Measurements from ENCODE around the gene TEX52.

TEX52 gene

GRCh38 chr12:2812290-2813213 lies 44.3 kb downstream of the TEX52 start, which contains the start of gene ITFG2:
Gene ITFG2, plus strand, starts transcription at chr12:2812668. Its CDS starts 93 bp downstream, at chr12:2812761.
- H3K9me3 ChIP-seq (ENCODE audit: control insufficient read depth, insufficient read depth, low read length), result no peaks in the 10 kb centered on the region
- peaks cover 8% of the 10 kb centered on the region for H3K4me1 ChIP-seq (ENCODE audit: control insufficient read depth, insufficient read depth, low read length)
- H3K27me3 ChIP-seq (ENCODE audit: control insufficient read depth, insufficient read depth, low read length), result no peaks in the 10 kb centered on the region
- peaks cover 8% of the 10 kb centered on the region for H3K36me3 ChIP-seq (ENCODE audit: control insufficient read depth, insufficient read depth, low read length)
- H3K27ac ChIP-seq (ENCODE audit: low read depth, low read length), result peak within 1 kb of the TSS; percentile 93
- peak within 1 kb of the TSS; percentile 96 for H3K9ac ChIP-seq (ENCODE audit: low read depth, low read length)
- H3K4me3 ChIP-seq (ENCODE audit: low read depth, low read length), result peak within 1 kb of the TSS; percentile 76

- H3K36me3 ChIP-seq (ENCODE audit: control insufficient read depth, insufficient read depth, low read length), result peaks cover under 1% of the 10 kb centered on the region; the same call in 1 of the 2 replicates
- H3K4me3 ChIP-seq (ENCODE audit: low read depth, low read length), result peak overlapping the region; percentile 44
- no peak overlapping the region for H3K9ac ChIP-seq (ENCODE audit: low read depth, low read length)
- H3K9me3 ChIP-seq (ENCODE audit: control insufficient read depth, insufficient read depth, low read length), result no peaks in the 10 kb centered on the region
- peak overlapping the region; percentile 31 for H3K27ac ChIP-seq (ENCODE audit: low read depth, low read length)
- peaks cover 8% of the 10 kb centered on the region for H3K4me1 ChIP-seq (ENCODE audit: control insufficient read depth, insufficient read depth, low read length)
- H3K27me3 ChIP-seq (ENCODE audit: control insufficient read depth, insufficient read depth, low read length), result no peaks in the 10 kb centered on the region
Measured at GRCh38 chr12:2811801-2812200, 45.0 kb downstream of the TEX52 start.

GRCh38 chr12:2806700-2807099 lies 50.1 kb downstream of the TEX52 start:
- Histone ChIP-seq H3K9ac (ENCODE audit: low read depth, low read length) (no peak overlapping the region), H3K4me1 (ENCODE audit: control insufficient read depth, insufficient read depth, low read length) (peaks cover 3% of the 10 kb centered on the region), H3K36me3 (ENCODE audit: control insufficient read depth, insufficient read depth, low read length) (peaks cover 48% of the 10 kb centered on the region), H3K27me3 (ENCODE audit: control insufficient read depth, insufficient read depth, low read length) (no peaks in the 10 kb centered on the region), H3K9me3 (ENCODE audit: control insufficient read depth, insufficient read depth, low read length) (no peaks in the 10 kb centered on the region), H3K27ac (ENCODE audit: low read depth, low read length) (no peak overlapping the region), H3K4me3 (ENCODE audit: low read depth, low read length) (no peak overlapping the region)

- no peak overlapping the region for H3K27ac ChIP-seq (ENCODE audit: low read depth, low read length)
- H3K4me3 ChIP-seq (ENCODE audit: low read depth, low read length), result no peak overlapping the region
- peaks cover 64% of the 10 kb centered on the region for H3K36me3 ChIP-seq (ENCODE audit: control insufficient read depth, insufficient read depth, low read length)
- H3K27me3 ChIP-seq (ENCODE audit: control insufficient read depth, insufficient read depth, low read length), result no peaks in the 10 kb centered on the region
- no peaks in the 10 kb centered on the region for H3K9me3 ChIP-seq (ENCODE audit: control insufficient read depth, insufficient read depth, low read length)
- no peak overlapping the region for H3K9ac ChIP-seq (ENCODE audit: low read depth, low read length)
- no peaks in the 10 kb centered on the region for H3K4me1 ChIP-seq (ENCODE audit: control insufficient read depth, insufficient read depth, low read length)
Measured at GRCh38 chr12:2805143-2805520, 51.7 kb downstream of the TEX52 start.

GRCh38 chr12:2804393-2805142 lies 52.3 kb downstream of the TEX52 start:
- no peaks in the 10 kb centered on the region for H3K27me3 ChIP-seq (ENCODE audit: control insufficient read depth, insufficient read depth, low read length)
- no peaks in the 10 kb centered on the region for H3K4me1 ChIP-seq (ENCODE audit: control insufficient read depth, insufficient read depth, low read length)
- H3K4me3 ChIP-seq (ENCODE audit: low read depth, low read length), result no peak overlapping the region
- H3K27ac ChIP-seq (ENCODE audit: low read depth, low read length), result no peak overlapping the region
- H3K36me3 ChIP-seq (ENCODE audit: control insufficient read depth, insufficient read depth, low read length), result peaks cover 69% of the 10 kb centered on the region
- H3K9me3 ChIP-seq (ENCODE audit: control insufficient read depth, insufficient read depth, low read length), result no peaks in the 10 kb centered on the region
- H3K9ac ChIP-seq (ENCODE audit: low read depth, low read length), result no peak overlapping the region

GRCh38 chr12:2803635-2804392 lies 53.0 kb downstream of the TEX52 start:
- Histone ChIP-seq H3K4me3 (ENCODE audit: low read depth, low read length) (no peak overlapping the region), H3K9me3 (ENCODE audit: control insufficient read depth, insufficient read depth, low read length) (no peaks in the 10 kb centered on the region), H3K27me3 (ENCODE audit: control insufficient read depth, insufficient read depth, low read length) (no peaks in the 10 kb centered on the region), H3K4me1 (ENCODE audit: control insufficient read depth, insufficient read depth, low read length) (no peaks in the 10 kb centered on the region), H3K36me3 (ENCODE audit: control insufficient read depth, insufficient read depth, low read length) (peaks cover 77% of the 10 kb centered on the region), H3K9ac (ENCODE audit: low read depth, low read length) (no peak overlapping the region), H3K27ac (ENCODE audit: low read depth, low read length) (no peak overlapping the region)

GRCh38 chr12:2801044-2801783 lies 55.6 kb downstream of the TEX52 start:
- peaks cover 100% of the 10 kb centered on the region for H3K36me3 ChIP-seq (ENCODE audit: control insufficient read depth, insufficient read depth, low read length)
- H3K9me3 ChIP-seq (ENCODE audit: control insufficient read depth, insufficient read depth, low read length), result no peaks in the 10 kb centered on the region
- no peak overlapping the region for H3K4me3 ChIP-seq (ENCODE audit: low read depth, low read length)
- H3K4me1 ChIP-seq (ENCODE audit: control insufficient read depth, insufficient read depth, low read length), result no peaks in the 10 kb centered on the region
- no peaks in the 10 kb centered on the region for H3K27me3 ChIP-seq (ENCODE audit: control insufficient read depth, insufficient read depth, low read length)
- no peak overlapping the region for H3K9ac ChIP-seq (ENCODE audit: low read depth, low read length)
- no peak overlapping the region for H3K27ac ChIP-seq (ENCODE audit: low read depth, low read length)

- no peak overlapping the region for H3K9ac ChIP-seq (ENCODE audit: low read depth, low read length)
- no peak overlapping the region for H3K27ac ChIP-seq (ENCODE audit: low read depth, low read length)
- peaks cover 88% of the 10 kb centered on the region for H3K36me3 ChIP-seq (ENCODE audit: control insufficient read depth, insufficient read depth, low read length)
- H3K27me3 ChIP-seq (ENCODE audit: control insufficient read depth, insufficient read depth, low read length), result no peaks in the 10 kb centered on the region
- H3K4me3 ChIP-seq (ENCODE audit: low read depth, low read length), result no peak overlapping the region
- no peaks in the 10 kb centered on the region for H3K9me3 ChIP-seq (ENCODE audit: control insufficient read depth, insufficient read depth, low read length)
- H3K4me1 ChIP-seq (ENCODE audit: control insufficient read depth, insufficient read depth, low read length), result no peaks in the 10 kb centered on the region
Measured at GRCh38 chr12:2800046-2800570, 56.7 kb downstream of the TEX52 start.

Data from HUES48 (cell line).